ENCODE results near the gene DMBX1. TPM values are rescaled to one million over a fixed set of nuclear protein-coding genes. Genes with fewer than 3 reads are reported as not detected.

DMBX1 gene
- total RNA-seq, 1 donor from 2014 or later = not detected

DNA sequence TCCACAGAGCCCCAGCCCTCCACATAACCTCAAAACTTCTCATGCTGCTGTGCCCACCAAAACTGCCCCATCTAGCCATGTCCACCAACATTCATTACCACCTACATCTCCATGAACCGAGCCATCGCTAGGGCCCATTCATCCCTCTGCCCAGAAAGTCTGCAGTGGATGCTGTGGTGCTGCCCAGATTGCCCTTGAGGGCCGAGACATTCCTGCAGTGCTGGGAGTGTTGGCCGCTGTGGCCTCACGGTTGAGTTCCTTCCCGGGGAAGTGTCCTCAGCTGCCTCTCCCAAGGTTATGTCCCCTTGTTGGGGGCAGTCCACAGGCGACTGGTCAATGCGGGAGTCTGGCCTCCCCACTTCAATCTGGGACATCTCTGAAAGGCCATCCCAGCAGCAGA, 30.3 kb upstream of the DMBX1 start:
- no peak for DNase-seq (ENCODE audit: low read depth in 2 of 2)

GRCh38 chr1:46461017-46461808, 28.4 kb upstream of the DMBX1 start:
- no peak for DNase-seq (ENCODE audit: low read depth in 2 of 2)

DNA sequence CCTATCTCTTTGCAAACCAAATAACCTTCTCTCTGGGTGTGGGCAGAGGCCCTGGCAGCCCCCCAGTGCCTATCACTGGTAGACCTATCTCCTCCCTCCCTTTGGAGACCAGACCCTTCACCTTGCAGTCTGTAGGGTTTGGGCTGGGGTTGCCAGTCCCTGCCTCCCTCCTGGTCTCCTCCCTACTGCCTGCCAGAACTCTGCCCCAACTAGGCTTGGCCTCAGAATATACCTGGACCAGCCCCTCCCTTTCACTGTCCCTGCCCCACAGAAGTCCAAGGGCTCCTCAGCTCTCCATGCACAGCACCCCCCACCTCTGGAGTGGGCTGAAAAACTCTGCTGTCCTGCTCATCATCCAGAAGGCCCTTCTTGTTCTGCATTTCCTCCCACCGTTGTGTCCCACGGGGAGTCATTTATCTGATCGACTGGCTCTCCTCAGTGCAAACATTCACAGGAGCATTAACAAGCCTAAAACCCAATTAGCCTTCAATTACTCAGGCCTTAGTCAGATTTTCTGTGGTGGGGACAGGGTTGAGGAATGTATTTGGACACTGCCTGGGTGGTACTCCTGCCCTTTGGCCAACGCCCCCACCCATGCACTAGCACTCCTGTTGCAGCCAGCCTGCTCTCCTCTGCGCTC, 27.7 kb upstream of the DMBX1 start:
- no peak for DNase-seq (ENCODE audit: low read depth in 2 of 2)

GRCh38 chr1:46464013-46464548, 25.6 kb upstream of the DMBX1 start:
- no peak for DNase-seq (ENCODE audit: low read depth in 2 of 2)

- DNase-seq (ENCODE audit: low read depth in 2 of 2) = no peak
Measured at GRCh38 chr1:46464915-46465314, 24.7 kb upstream of the DMBX1 start.

- no peak for DNase-seq (ENCODE audit: low read depth in 2 of 2)
Measured at GRCh38 chr1:46465981-46466476, 23.6 kb upstream of the DMBX1 start.

DNA sequence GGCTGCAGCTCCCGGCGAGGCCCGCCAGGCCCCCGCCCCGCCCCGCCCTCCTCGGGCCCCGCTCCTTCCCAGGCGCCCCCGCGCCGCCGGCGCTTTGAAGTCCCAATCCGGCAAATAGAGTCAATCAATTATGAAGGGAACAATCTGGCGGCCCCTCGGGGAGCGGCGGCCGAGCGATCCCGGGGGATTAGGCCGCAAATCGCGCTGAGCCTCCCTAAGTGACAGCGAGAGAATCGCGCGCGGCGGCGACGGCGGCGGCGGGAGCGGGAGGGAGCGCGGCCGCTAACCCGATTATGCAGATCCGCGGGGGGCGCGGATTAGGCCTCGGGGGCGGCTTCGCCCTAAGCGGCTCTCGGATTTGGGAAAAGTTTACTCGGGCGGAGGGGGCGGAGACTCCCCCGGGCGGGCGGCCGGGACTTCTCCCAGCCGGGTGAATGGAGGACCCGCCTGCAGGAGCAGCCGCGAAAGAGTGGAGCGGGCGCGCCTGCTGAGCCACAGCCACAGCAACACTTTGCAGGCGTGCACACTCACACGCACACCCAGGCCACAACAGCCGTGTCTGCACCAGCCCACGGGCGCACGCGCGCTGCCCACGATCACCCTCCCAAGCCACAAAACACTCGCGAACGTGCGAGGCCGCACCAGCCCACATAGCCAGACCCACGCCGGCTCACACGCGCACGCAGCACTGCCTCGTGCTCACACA, 23.0 kb upstream of the DMBX1 start:
- DNase-seq (ENCODE audit: low read depth in 2 of 2) = peak in 1 of 2 donors; percentile 15

DNA sequence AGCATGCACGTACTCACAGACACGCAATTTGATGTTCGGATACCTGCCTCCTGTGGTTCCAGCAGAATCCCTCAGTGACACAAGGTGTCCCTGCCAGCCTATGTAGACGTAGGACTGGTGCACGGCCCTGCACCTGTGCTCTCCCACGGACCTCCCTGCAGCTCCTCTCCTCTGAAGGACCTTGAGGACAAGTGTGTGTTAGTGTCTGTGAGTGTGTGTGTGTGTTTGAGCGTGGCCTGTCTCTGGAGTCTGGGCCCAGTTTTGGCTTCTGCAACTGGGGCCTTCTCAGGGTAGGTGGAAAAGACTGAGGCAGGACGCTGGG, 22.5 kb upstream of the DMBX1 start:
- no peak for DNase-seq (ENCODE audit: low read depth in 2 of 2)

DNA sequence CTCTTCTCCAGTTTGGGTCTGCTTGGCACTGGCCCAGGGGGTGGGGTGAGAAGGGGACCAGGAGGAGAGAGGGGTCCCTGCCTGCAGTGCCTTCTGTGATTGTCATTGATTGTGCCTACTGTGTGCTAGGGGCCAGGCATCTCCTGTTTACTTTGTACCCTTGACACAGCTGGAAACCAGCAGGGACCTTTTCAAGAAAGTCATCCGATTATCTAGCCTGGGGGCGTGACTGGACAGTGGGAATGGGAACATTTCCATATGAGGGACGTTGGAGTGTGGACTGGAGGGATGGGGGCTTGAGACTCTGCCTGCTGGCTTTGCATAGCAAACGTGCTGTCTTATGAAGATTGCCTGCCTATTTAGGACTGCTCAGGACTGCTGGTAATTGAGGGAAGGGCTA, 19.8 kb upstream of the DMBX1 start:
- DNase-seq (ENCODE audit: low read depth in 2 of 2) = no peak

DNA sequence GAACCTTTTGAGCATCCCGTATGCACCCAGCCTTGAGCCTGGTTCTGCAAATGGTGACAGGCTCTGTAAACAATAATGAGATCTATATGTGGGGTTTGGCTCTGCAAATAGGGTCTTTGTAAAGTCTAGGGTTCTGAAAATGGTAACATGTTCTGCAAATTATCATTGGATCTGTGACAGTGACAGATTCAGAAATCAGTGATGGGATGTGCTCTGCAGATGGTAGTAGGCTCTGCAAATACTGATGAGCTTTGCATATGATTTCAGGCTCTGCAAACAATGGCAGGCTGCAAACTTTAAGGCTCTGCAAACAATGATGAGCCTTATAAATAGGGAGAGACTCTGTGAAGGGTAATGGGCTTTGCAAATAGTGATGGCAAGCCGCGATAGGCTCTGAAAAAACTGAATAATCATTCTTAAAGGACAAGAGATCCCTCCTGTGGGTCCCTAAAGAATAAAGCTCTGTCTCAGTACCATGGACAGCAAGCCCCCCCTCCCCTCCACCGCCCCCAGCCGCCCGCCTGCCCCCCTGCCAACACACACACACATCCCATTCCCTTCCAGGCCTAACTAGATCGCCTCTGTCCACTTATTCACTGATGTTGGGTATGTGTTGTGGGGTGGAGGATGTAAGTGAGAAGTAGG, 17.7 kb upstream of the DMBX1 start:
- DNase-seq (ENCODE audit: low read depth in 2 of 2) = no peak

GRCh38 chr1:46472498-46473181, 17.0 kb upstream of the DMBX1 start:
- no peak for DNase-seq (ENCODE audit: low read depth in 2 of 2)

DNA sequence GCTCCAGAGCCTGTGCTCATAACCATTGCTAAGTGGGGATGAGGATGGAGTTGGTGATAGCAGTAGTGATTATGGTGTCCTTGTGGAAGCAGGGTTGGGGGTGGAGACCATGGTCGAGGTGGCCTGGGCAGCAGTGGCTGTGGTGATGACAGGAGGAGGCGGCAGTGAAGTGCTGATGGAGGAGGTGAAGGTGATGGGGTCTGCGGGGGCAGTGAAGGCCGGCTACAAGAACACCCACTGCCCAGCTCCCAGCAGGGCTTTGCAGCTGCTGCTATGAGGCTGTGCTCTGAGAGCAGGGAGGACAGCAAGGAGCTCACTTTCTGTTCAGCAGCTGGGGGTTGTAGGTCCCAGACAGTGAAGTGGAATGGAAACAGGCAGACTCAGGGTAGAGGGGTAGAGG, 15.6 kb upstream of the DMBX1 start:
- DNase-seq (ENCODE audit: low read depth in 2 of 2) = no peak

- DNase-seq (ENCODE audit: low read depth in 2 of 2) = no peak
Measured at GRCh38 chr1:46474570-46474969, 15.1 kb upstream of the DMBX1 start.

DNA sequence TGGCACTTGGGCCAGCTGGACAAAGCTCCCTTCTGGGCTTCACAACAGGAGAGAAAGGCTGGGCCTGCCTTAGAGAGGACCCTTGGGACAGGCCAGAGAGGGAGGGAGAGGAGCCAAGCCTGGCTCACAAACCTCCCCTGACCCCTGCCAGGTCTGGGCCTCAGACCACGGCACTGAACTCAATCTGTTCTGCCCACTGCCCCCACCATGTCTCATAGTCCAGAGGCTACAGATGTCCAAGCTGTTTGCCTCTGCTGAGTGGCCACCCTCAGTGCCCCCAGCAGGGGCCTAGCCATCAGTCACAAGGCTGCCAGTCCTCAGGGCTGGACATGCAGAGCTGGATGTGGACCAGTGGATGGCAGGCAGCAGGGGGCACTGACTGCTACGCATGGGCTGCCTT, 13.0 kb upstream of the DMBX1 start:
- no peak for DNase-seq (ENCODE audit: low read depth in 2 of 2)

DNA sequence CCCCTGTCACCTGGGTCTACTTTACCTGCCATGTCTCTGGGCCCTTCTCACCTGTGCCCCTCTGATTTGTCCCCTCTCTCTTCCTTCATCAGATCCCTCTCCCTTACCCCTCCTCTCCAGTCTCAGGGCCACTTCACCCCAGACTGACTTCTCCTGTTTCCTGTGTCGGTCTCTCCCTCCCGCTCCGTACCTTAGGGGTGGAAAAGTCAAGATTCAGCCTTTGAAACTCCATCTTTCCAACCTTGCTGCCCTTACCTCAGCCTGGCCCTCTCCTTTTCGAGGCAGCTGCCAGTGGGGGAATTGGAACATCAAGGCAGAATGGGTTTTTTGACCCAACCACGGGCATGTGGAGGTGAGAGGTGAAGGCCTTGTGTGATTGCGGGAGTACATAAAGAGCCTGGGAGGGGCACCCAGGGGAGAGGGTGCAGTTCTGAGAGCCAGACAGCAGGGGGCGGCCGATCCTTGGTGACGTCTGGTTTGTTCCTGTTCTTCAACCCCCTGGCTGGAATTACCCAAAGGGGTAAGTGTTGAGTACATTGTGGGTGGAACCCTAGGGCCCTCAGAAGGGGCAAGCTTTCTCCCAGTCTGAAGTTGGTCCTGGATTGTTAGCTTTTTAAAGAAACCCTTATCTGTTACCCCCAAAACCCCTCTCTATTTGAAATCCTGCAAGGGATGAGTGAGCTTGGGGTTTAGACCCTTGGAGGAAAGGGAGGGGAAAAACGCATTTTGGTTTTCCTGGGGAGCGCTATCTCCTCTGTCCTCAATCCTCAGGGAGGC, 12.3 kb upstream of the DMBX1 start:
- DNase-seq (ENCODE audit: low read depth in 2 of 2) = peak; percentile 22 to 68

GRCh38 chr1:46478721-46479485, 10.7 kb upstream of the DMBX1 start:
- no peak for DNase-seq (ENCODE audit: low read depth in 2 of 2)

DNA sequence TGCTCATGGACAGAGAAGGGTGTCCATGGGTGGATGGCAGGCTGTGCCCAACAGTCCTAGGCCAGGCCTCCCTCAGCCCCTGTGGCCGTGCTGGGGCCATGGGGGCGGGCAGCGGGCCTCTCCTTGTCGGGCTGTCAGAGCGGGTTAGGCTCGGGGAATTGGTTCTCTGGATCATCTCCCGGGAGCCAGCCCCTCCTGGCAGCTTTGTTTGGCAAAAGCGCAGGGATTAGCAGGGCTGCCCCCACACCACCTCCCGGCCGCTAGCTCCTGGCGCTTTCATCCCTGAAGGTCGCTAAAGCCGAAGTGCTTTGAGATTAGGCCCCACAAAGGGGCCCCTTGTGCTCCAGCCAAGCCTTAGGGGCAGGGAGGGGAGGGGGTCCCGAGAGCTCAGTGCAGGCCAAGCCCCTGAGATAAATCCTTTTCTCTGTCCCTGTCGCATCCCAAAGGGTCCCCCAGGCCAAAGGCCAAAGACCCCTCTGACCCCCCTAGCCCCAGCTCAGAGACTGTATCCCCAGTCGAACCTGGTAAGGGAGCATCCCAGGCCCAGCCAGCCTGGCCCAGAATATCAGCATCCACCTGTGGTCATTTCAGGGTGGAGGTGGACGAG, 9.8 kb upstream of the DMBX1 start:
- no peak for DNase-seq (ENCODE audit: low read depth in 2 of 2)

GRCh38 chr1:46480959-46481646, 8.5 kb upstream of the DMBX1 start:
- DNase-seq (ENCODE audit: low read depth in 2 of 2) = no peak

DNA sequence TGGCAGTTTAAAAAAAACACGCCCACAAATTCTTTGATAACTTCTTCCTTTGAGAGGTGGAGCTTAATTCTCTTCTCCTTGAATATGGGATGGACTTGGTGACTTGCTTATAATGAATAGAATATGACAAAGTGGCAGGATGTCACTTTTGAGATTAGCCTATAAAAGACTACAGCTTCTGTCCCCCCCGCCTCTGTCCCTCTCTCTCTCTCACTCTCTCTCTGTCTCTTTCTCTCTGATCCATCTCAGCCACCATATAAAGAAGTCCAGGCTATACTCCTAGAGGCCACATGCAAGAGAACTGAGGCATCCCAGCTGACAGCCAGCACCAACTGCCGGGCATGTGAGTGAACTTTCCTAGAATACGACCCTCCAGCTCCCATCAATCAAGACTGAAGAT, 7.7 kb upstream of the DMBX1 start:
- DNase-seq (ENCODE audit: low read depth in 2 of 2) = no peak
